Measurements from ENCODE around the gene PTPRG. TPM values are rescaled to one million over a fixed set of nuclear protein-coding genes. Genes with fewer than 3 reads are reported as not detected.

The PTPRG gene
- total RNA-seq, 1 experiment from 2014 or later: 0.74 TPM

GRCh38 chr3:61577760-61578159 is 16.4 kb downstream of the PTPRG start:
- no peak overlapping the region for H3K27ac ChIP-seq (ENCODE audit: low read length)
- in situ Hi-C loops (cut with HindIII; ENCODE audit: low pct_unique_long_range_greater_than_20kb, low sequenced_read_pairs): no loop called here
- no peaks in the 10 kb centered on the region for H3K36me3 ChIP-seq (ENCODE audit: control insufficient read depth, insufficient read depth, low read length)
- no peaks in the 10 kb centered on the region for H3K9me3 ChIP-seq (ENCODE audit: control insufficient read depth, insufficient read depth, low read depth, low read length)
- intact Hi-C loops (cut with micrococcal nuclease; ENCODE audit: unreplicated experiment): no loop called here
- ChIA-PET POLR2A (interaction anchor here (0.6 kb wide), 1 partner anchor 458 kb away, joined by 5 read pairs; no protein-coding TSS in a partner anchor), CTCF (no interaction called here)
- no peaks in the 10 kb centered on the region for H3K4me1 ChIP-seq (ENCODE audit: control insufficient read depth, insufficient read depth, low read length)
- no peak for ATAC-seq
- no TSS peak for BruUV-seq (replicated peaks)
- H3K27me3 ChIP-seq (ENCODE audit: control insufficient read depth, insufficient read depth, low read length): no peaks in the 10 kb centered on the region
- no peak overlapping the region for H3K4me3 ChIP-seq (ENCODE audit: low read depth in 2 of 2, low read length in 2 of 2)
- DNase-seq (ENCODE audit: low read depth, low spot score): no peak
- TF ChIP-seq TCF7L2 (IDR thresholded peaks at IDR 0.05; ENCODE audit: low read depth, low read length) (no peak), REST (IDR thresholded peaks at IDR 0.05; ENCODE audit: insufficient read depth in 1 of 2, low read depth in 2 of 2, low read length in 1 of 2) (no peak), SIN3A (IDR thresholded peaks at IDR 0.05; ENCODE audit: borderline replicate concordance, insufficient read depth, low read depth, low read length) (no peak)
- TF ChIP-seq, protein P1, sequence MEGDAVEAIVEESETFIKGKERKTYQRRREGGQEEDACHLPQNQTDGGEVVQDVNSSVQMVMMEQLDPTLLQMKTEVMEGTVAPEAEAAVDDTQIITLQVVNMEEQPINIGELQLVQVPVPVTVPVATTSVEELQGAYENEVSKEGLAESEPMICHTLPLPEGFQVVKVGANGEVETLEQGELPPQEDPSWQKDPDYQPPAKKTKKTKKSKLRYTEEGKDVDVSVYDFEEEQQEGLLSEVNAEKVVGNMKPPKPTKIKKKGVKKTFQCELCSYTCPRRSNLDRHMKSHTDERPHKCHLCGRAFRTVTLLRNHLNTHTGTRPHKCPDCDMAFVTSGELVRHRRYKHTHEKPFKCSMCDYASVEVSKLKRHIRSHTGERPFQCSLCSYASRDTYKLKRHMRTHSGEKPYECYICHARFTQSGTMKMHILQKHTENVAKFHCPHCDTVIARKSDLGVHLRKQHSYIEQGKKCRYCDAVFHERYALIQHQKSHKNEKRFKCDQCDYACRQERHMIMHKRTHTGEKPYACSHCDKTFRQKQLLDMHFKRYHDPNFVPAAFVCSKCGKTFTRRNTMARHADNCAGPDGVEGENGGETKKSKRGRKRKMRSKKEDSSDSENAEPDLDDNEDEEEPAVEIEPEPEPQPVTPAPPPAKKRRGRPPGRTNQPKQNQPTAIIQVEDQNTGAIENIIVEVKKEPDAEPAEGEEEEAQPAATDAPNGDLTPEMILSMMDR (IDR thresholded peaks at IDR 0.05): no peak

DNA sequence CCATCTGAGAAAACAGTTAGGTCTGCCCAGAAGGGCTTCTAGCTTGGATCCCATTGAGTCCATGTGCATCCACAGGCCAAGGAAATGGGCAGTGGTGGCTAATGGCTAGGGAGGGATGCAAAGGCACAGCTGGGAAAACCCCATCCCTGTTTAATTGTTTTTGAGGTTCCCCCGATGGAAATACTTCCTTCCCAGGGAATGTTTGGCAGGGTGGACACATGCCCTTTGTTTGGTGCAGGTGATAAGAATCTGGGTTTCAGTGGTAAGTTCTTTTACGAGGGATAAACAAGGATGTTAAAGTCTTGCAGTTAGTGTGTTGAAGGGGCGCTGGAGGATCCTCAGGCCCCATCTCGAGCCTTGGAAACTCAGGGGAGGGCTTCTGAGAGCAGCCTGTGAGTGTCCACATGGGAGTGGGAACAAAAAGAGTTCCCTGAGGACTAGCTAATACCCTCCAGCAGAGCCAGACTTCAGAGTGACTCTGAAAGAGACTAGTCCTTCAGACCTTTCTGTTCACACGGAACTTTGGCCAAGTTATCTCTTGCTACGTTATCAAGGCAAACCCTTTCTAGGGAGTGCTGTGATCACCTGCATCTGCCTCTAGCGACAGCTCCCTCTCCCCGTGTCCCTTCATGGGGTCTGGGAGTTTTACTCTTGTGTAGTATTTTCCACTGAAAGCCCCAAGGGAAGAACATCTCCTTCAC is 17.4 kb downstream of the PTPRG start:
- ATAC-seq (no peak), DNase-seq (ENCODE audit: low read depth, low spot score) (no peak)
- Histone ChIP-seq H3K9me3 (ENCODE audit: control insufficient read depth, insufficient read depth, low read depth, low read length) (no peaks in the 10 kb centered on the region), H3K4me3 (ENCODE audit: low read depth in 2 of 2, low read length in 2 of 2) (no peak overlapping the region), H3K27me3 (ENCODE audit: control insufficient read depth, insufficient read depth, low read length) (no peaks in the 10 kb centered on the region), H3K36me3 (ENCODE audit: control insufficient read depth, insufficient read depth, low read length) (no peaks in the 10 kb centered on the region), H3K4me1 (ENCODE audit: control insufficient read depth, insufficient read depth, low read length) (no peaks in the 10 kb centered on the region), H3K27ac (ENCODE audit: low read length) (no peak overlapping the region)
- in situ Hi-C loops (cut with HindIII; ENCODE audit: low pct_unique_long_range_greater_than_20kb, low sequenced_read_pairs): no loop called here
- intact Hi-C loops (cut with micrococcal nuclease; ENCODE audit: unreplicated experiment): no loop called here
- TF ChIP-seq, protein P1 (IDR thresholded peaks at IDR 0.05): no peak
- no peak for TF ChIP-seq SIN3A (IDR thresholded peaks at IDR 0.05; ENCODE audit: borderline replicate concordance, insufficient read depth, low read depth, low read length)
- BruUV-seq (replicated peaks): no TSS peak
- ChIA-PET CTCF (no interaction called here), POLR2A (no interaction called here)

Data from Panc1 (cell line).